CD8-positive, alpha-beta memory T cell (primary cell): ENCODE results near the gene SH3RF1. TPM values are rescaled to one million over a fixed set of nuclear protein-coding genes. Genes with fewer than 3 reads are reported as not detected.

Source experiments
- CTCF ChIA-PET: fragments of 350-600 bp; sonication (Branson Sonifier 250); formaldehyde crosslinking; loops from one replicate; lab custom pipeline; 2021; ENCODE audit warnings: antibody characterized with exemption; lab: Charles Lee
- POLR2A ChIA-PET: fragments of 350-600 bp; sonication (Branson Sonifier 250); formaldehyde crosslinking; loops from one replicate; lab custom pipeline; 2021; ENCODE audit warnings: antibody characterized with exemption; lab: Charles Lee
- DNase-seq, 5 donors: peaks; one replicate each; pipeline versions ENCODE4 v3.0.0 to v3.0.0-alpha.2; 2020 to 2022; ENCODE audit warnings: mixed read lengths in 1 of 5
- H3K27ac ChIP-seq: one replicate; pipeline ENCODE4 v1.7.0; 2013; ENCODE audit warnings: low read depth, mild to moderate bottlenecking, low read length, moderate library complexity
- H3K27me3 ChIP-seq: 2 replicates; pipeline ENCODE4 v1.7.0; 2013; ENCODE audit warnings: low read length, mild to moderate bottlenecking; ENCODE audit not compliant: insufficient read depth, poor library complexity, severe bottlenecking
- H3K36me3 ChIP-seq: 2 replicates; pipeline ENCODE4 v1.7.0; 2013; ENCODE audit warnings: mild to moderate bottlenecking, low read length, moderate library complexity; ENCODE audit not compliant: insufficient read depth
- H3K4me1 ChIP-seq: 2 replicates; pipeline ENCODE4 v1.7.0; 2013; ENCODE audit warnings: mild to moderate bottlenecking, low read length, moderate library complexity; ENCODE audit not compliant: insufficient read depth
- H3K4me3 ChIP-seq: 2 replicates; pipeline ENCODE4 v1.7.0; 2013; ENCODE audit warnings: mild to moderate bottlenecking, low read length
- H3K9me3 ChIP-seq: 2 replicates; pipeline ENCODE4 v1.7.0; 2013; ENCODE audit warnings: mild to moderate bottlenecking, low read length
- H3K27ac Mint-ChIP-seq, 8 donors: one replicate each; pipeline ENCODE4 v1.8.0; 2020 to 2021; ENCODE audit warnings: mixed read lengths in 8 of 8, mild to moderate bottlenecking in 6 of 8, inconsistent platforms in 3 of 8, moderate library complexity in 3 of 8
- H3K27me3 Mint-ChIP-seq, 2 donors: one replicate each; pipeline ENCODE4 v1.8.0; 2020 to 2021; ENCODE audit warnings: mixed read lengths in 2 of 2, mild to moderate bottlenecking in 1 of 2, moderate library complexity in 1 of 2
- H3K36me3 Mint-ChIP-seq, 3 donors: one replicate each; pipeline ENCODE4 v1.8.0; 2020 to 2021; ENCODE audit warnings: mixed read lengths in 3 of 3, inconsistent platforms in 1 of 3, mild to moderate bottlenecking in 1 of 3
- H3K4me1 Mint-ChIP-seq, 3 donors: one replicate each; pipeline ENCODE4 v1.8.0; 2020 to 2021; ENCODE audit warnings: mixed read lengths in 3 of 3, inconsistent platforms in 1 of 3, mild to moderate bottlenecking in 1 of 3
- H3K4me3 Mint-ChIP-seq, 7 donors: one replicate each; pipeline ENCODE4 v1.8.0; 2020 to 2021; ENCODE audit warnings: mixed read lengths in 7 of 7, mild to moderate bottlenecking in 6 of 7, moderate library complexity in 4 of 7, inconsistent platforms in 2 of 7
- H3K9me3 Mint-ChIP-seq, 5 donors: one replicate each; pipeline ENCODE4 v1.8.0; 2020 to 2022; ENCODE audit warnings: mixed read lengths in 5 of 5, mild to moderate bottlenecking in 3 of 5, moderate library complexity in 2 of 5, inconsistent platforms in 1 of 5
- polyA plus RNA-seq: library from polyadenylated mRNA; unstranded; fragments of 300-500 nt; fragmentation: Illumina TruSeq; gene quantifications from one replicate; pipeline ENCODE4 v1.2.3, GENCODE V29; 2021
- total RNA-seq, 2 experiments: library from RNA; stranded (reverse); gene quantifications; one replicate each; pipeline ENCODE4 v1.2.3, GENCODE V29; 2021

The SH3RF1 gene
- total and polyA plus RNA-seq, 3 experiments from 2014 or later = 1.1 to 1.4 TPM; not detected in 1

GRCh38 chr4:169246279-169246678 is 24.5 kb downstream of the SH3RF1 start:
- Mint-ChIP-seq H3K9me3 (no peaks in the 10 kb centered on the region), H3K4me1 (no peaks in the 10 kb centered on the region), H3K4me3 (no peak overlapping the region), H3K27me3 (peaks cover 3 to 43% of the 10 kb centered on the region in 2 donors), H3K27ac (no peak overlapping the region), H3K36me3 (no peaks in the 10 kb centered on the region)
- no peaks in the 10 kb centered on the region for H3K36me3 ChIP-seq
- H3K4me1 ChIP-seq = no peaks in the 10 kb centered on the region
- no peak for DNase-seq
- no peak overlapping the region for H3K4me3 ChIP-seq
- H3K9me3 ChIP-seq = no peaks in the 10 kb centered on the region
- ChIA-PET POLR2A (no interaction called here), CTCF (no interaction called here)
- peaks cover 3% of the 10 kb centered on the region for H3K27me3 ChIP-seq
- no peak overlapping the region for H3K27ac ChIP-seq

GRCh38 chr4:169245061-169245460 is 25.7 kb downstream of the SH3RF1 start:
- POLR2A ChIA-PET = no interaction called here
- H3K27ac ChIP-seq = no peak overlapping the region

GRCh38 chr4:169243825-169244609 is 26.7 kb downstream of the SH3RF1 start:
- no peaks in the 10 kb centered on the region for H3K4me1 ChIP-seq
- no peak overlapping the region for H3K27ac ChIP-seq
- peaks cover 3% of the 10 kb centered on the region for H3K27me3 ChIP-seq
- Mint-ChIP-seq H3K9me3 (no peaks in the 10 kb centered on the region), H3K27me3 (peaks cover 5 to 40% of the 10 kb centered on the region in 2 donors), H3K27ac (no peak overlapping the region), H3K4me1 (no peaks in the 10 kb centered on the region), H3K36me3 (no peaks in the 10 kb centered on the region), H3K4me3 (no peak overlapping the region)
- POLR2A ChIA-PET = no interaction called here
- CTCF ChIA-PET = no interaction called here
- no peaks in the 10 kb centered on the region for H3K36me3 ChIP-seq
- H3K4me3 ChIP-seq = no peak overlapping the region
- DNase-seq = no peak
- no peaks in the 10 kb centered on the region for H3K9me3 ChIP-seq

More at GRCh38 chr4:169245061-169245460, 25.7 kb downstream of the SH3RF1 start:
- Mint-ChIP-seq H3K27me3 (peaks cover 3 to 42% of the 10 kb centered on the region in 2 donors), H3K9me3 (no peaks in the 10 kb centered on the region), H3K36me3 (no peaks in the 10 kb centered on the region), H3K4me1 (no peaks in the 10 kb centered on the region), H3K4me3 (no peak overlapping the region), H3K27ac (no peak overlapping the region)
- CTCF ChIA-PET = no interaction called here
- Histone ChIP-seq H3K9me3 (no peaks in the 10 kb centered on the region), H3K27me3 (peaks cover 3% of the 10 kb centered on the region), H3K4me1 (no peaks in the 10 kb centered on the region), H3K4me3 (no peak overlapping the region), H3K36me3 (no peaks in the 10 kb centered on the region)
- DNase-seq = no peak

DNA sequence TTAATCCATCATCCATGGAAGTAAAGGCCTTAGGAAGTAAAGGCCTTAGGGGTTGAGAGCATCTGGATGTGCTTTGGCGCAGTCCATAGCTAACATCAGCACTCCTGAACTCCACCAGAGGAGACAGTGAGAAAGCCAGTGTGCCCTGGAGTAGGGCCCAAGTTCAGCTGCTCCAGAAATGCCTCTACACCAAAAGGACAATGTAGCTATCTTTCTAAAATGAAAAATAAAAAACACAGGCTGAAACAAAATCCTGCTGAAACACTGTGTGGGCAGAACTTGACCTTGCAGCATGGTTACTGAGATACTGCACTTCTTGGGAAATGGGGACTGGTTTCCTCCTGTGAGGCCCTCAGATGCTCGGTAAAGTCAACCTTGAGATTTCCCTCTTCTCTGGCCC is 29.3 kb downstream of the SH3RF1 start:
- Mint-ChIP-seq H3K9me3 (no peaks in the 10 kb centered on the region), H3K4me3 (no peak overlapping the region), H3K27me3 (peaks cover 4 to 42% of the 10 kb centered on the region in 2 donors), H3K27ac (no peak overlapping the region), H3K4me1 (no peaks in the 10 kb centered on the region), H3K36me3 (no peaks in the 10 kb centered on the region)
- Histone ChIP-seq H3K4me1 (no peaks in the 10 kb centered on the region), H3K36me3 (no peaks in the 10 kb centered on the region), H3K27me3 (peaks cover 3% of the 10 kb centered on the region), H3K4me3 (no peak overlapping the region), H3K9me3 (no peaks in the 10 kb centered on the region), H3K27ac (no peak overlapping the region)
- DNase-seq = no peak
- ChIA-PET POLR2A (no interaction called here), CTCF (no interaction called here)

GRCh38 chr4:169239221-169239905 is 31.4 kb downstream of the SH3RF1 start:
- Histone ChIP-seq H3K4me3 (no peak overlapping the region), H3K4me1 (no peaks in the 10 kb centered on the region), H3K9me3 (no peaks in the 10 kb centered on the region), H3K27me3 (peaks cover 3% of the 10 kb centered on the region), H3K36me3 (no peaks in the 10 kb centered on the region), H3K27ac (no peak overlapping the region)
- CTCF ChIA-PET = no interaction called here
- DNase-seq = no peak
- peaks cover 7 to 46% of the 10 kb centered on the region in 2 donors for H3K27me3 Mint-ChIP-seq
- POLR2A ChIA-PET = no interaction called here
- H3K36me3 Mint-ChIP-seq = no peaks in the 10 kb centered on the region
- H3K27ac Mint-ChIP-seq = no peak overlapping the region
- no peak overlapping the region for H3K4me3 Mint-ChIP-seq
- H3K4me1 Mint-ChIP-seq = no peaks in the 10 kb centered on the region
- no peaks in the 10 kb centered on the region for H3K9me3 Mint-ChIP-seq

GRCh38 chr4:169238445-169238844 is 32.3 kb downstream of the SH3RF1 start:
- CTCF ChIA-PET = interaction anchor here (0.6 kb wide), 1 partner anchor 119 kb away, joined by 3 read pairs; no protein-coding TSS in a partner anchor
- Mint-ChIP-seq H3K36me3 (no peaks in the 10 kb centered on the region), H3K27ac (no peak overlapping the region), H3K27me3 (peaks cover 7 to 36% of the 10 kb centered on the region in 2 donors), H3K9me3 (no peaks in the 10 kb centered on the region), H3K4me1 (no peaks in the 10 kb centered on the region), H3K4me3 (no peak overlapping the region)
- Histone ChIP-seq H3K36me3 (no peaks in the 10 kb centered on the region), H3K4me1 (no peaks in the 10 kb centered on the region), H3K27ac (no peak overlapping the region), H3K9me3 (no peaks in the 10 kb centered on the region), H3K4me3 (no peak overlapping the region), H3K27me3 (peaks cover 3% of the 10 kb centered on the region)
- POLR2A ChIA-PET = no interaction called here
- no peak for DNase-seq

- H3K4me3 ChIP-seq = no peak overlapping the region
- H3K36me3 ChIP-seq = no peaks in the 10 kb centered on the region
- Mint-ChIP-seq H3K36me3 (no peaks in the 10 kb centered on the region), H3K27me3 (peaks cover 7 to 31% of the 10 kb centered on the region in 2 donors), H3K4me1 (no peaks in the 10 kb centered on the region), H3K4me3 (no peak overlapping the region), H3K27ac (no peak overlapping the region), H3K9me3 (no peaks in the 10 kb centered on the region)
- no peaks in the 10 kb centered on the region for H3K4me1 ChIP-seq
- DNase-seq = no peak
- H3K27me3 ChIP-seq = peaks cover 3% of the 10 kb centered on the region
- no peak overlapping the region for H3K27ac ChIP-seq
- ChIA-PET POLR2A (no interaction called here), CTCF (no interaction called here)
- H3K9me3 ChIP-seq = no peaks in the 10 kb centered on the region
These were observed 33.7 kb downstream of the SH3RF1 start for GRCh38 chr4:169236873-169237626.

DNA sequence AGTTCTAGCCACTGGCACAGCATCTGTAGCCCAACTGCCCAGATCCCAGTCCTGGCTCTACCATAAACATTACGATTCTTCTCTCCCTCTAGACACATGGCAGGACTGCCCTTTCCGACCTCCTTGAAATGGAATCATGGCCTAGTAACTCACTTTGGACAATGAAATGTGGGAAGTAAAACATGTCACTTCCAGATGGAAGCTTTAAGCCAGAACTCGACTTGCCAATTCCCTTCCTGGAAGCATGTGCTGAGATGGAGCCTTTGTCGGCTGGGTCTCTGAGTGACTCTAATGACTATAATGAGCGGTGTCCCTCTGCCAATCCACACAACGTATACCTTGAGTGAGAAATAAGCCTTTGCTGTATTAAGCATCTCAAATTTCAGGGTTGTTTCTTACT is 34.7 kb downstream of the SH3RF1 start:
- no peaks in the 10 kb centered on the region for H3K36me3 Mint-ChIP-seq
- CTCF ChIA-PET = no interaction called here

More for the DNA sequence above, 34.7 kb downstream of the SH3RF1 start:
- Histone ChIP-seq H3K36me3 (no peaks in the 10 kb centered on the region), H3K4me1 (no peaks in the 10 kb centered on the region), H3K9me3 (no peaks in the 10 kb centered on the region), H3K4me3 (no peak overlapping the region), H3K27ac (no peak overlapping the region), H3K27me3 (no peaks in the 10 kb centered on the region)
- H3K27ac Mint-ChIP-seq = no peak overlapping the region
- no peaks in the 10 kb centered on the region for H3K9me3 Mint-ChIP-seq
- peaks cover 7 to 28% of the 10 kb centered on the region in 2 donors for H3K27me3 Mint-ChIP-seq
- POLR2A ChIA-PET = no interaction called here
- no peaks in the 10 kb centered on the region for H3K4me1 Mint-ChIP-seq
- DNase-seq = no peak
- H3K4me3 Mint-ChIP-seq = no peak overlapping the region
